Stimulated activated CD8-positive, alpha-beta memory T cell treated with anti-CD3 and anti-CD28 coated beads, Interleukin-7, amount 100 ng/mL, for 1 hour (primary cell): ENCODE data around the gene DYDC1.
A peak's percentile ranks its signal among the peaks of the same experiment; 100 is the strongest.
"Not testable (repeated sequence)": the region's sequence is repeated elsewhere in the genome, so short reads cannot be mapped to it uniquely, and the experiment has no call there.

ENCODE experiments used
- DNase-seq, 2 donors: peaks; one replicate each; pipeline ENCODE4 v3.0.0-alpha.2; 2020; ENCODE audit warnings: low read depth in 2 of 2

The DYDC1 gene

GRCh38 chr10:80356563-80356988, at the start of gene DYDC1, which contains the start of gene DYDC2:
Gene DYDC1 (minus strand): TSS chr10:80356755. CDS start chr10:80352601, 4,154 bp downstream.
Gene DYDC2 (plus strand): TSS chr10:80356781. CDS start chr10:80362444, 5,663 bp downstream.
- peak in 1 of 2 donors; percentile 6 for DNase-seq

DNA sequence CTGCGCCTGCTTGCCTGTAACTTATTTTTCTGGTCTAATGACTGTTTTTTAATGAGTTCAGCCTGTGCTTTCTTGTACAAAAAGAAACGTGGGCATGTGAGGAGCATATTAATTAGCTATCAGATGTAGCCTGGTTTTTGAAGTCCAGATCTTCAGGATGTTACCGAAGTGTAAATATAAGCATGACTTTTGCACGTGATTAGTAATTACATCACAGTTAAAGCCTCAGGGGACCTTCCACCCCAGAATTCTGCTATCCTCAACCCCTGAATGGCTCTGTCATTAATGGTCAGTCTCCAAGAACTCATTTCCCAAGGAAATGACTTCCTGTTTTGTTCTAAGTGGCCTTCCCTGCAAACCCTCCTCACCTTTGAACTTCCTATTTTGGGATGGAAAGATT, 49.6 kb upstream of the DYDC1 start:
- DNase-seq = no peak

DNA sequence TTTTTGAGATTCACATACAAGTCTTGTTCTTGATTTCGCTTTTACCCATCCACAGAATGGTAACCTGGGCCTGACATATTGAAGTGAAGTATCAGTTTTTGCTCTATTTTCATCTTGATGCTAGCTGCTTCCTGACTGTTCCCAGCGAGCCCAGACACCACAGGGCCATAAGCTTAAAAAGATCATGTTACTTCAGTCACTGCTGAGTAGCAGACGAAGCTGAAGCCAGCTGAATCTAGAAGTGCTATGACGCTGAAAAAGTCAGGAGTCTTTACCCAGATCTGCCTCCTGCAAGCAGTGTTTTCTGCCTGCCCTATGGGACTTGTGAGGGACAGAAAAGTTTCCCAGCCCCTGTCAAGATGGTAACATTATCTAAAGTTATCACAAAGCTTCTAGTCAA, 49.1 kb upstream of the DYDC1 start:
- DNase-seq = no peak

GRCh38 chr10:80405035-80405434, 48.5 kb upstream of the DYDC1 start:
- DNase-seq = no peak

DNA sequence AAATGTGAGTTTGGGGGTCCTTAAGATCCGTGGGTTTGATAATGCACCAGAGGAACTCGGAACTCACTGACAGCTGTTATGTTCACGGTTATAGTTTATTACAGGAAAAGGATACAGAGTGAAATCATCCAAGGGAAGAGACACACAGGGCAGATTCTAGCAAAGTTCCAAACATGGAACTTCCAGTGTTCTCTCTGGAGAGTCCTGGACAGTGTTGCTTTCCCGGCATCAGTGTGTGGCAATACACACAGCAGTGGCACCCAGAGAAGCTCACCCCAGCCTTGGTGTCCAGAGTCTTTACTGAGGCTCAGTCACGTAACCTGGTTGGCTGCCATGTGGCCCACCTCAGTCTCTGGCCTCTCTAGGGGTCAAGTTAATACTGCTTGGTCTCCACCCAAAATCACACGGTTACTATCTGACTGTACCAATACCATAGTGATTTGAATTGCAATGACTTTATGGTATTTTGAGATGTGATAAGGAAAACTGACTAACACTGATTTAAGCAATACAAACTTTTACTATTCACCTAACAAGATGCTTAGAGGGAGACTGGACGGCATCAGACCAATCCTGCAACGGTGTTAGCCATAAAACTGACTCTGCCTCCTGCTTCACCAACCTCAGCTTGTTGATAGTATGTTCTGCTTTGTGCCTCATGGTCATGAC, 43.7 kb upstream of the DYDC1 start:
- no peak for DNase-seq

DNA sequence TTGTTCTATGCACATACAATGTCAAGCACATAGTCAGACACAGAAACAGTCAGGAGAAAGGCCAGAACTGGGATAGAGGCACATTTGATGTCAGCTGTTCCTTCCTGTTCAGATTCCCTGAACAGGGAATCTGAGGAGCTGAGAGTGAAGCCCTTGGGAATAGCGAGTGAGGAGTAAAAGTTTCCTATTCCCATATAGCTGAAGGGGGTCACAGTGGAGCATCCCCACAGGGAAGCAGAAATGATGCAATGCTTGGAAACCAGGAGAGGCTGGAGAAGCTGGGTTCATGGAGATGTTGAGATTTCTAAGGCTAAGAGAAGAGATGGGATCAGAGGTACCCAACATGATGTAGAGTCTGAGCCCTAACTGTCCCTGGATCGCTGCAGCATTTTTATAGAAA, 40.5 kb upstream of the DYDC1 start:
- DNase-seq = no peak

GRCh38 chr10:80394358-80394916, 37.9 kb upstream of the DYDC1 start:
- DNase-seq = no peak

GRCh38 chr10:80392250-80392649, 35.7 kb upstream of the DYDC1 start:
- DNase-seq = no peak

- no peak for DNase-seq
Measured at GRCh38 chr10:80390740-80391139, 34.2 kb upstream of the DYDC1 start.

GRCh38 chr10:80382989-80383388, 26.4 kb upstream of the DYDC1 start:
- peak; percentile 6 to 12 for DNase-seq

- DNase-seq = no peak
Measured at GRCh38 chr10:80380185-80380584, 23.6 kb upstream of the DYDC1 start.

GRCh38 chr10:80379701-80380100, 23.1 kb upstream of the DYDC1 start:
- no peak for DNase-seq

- no peak for DNase-seq
Measured at GRCh38 chr10:80373502-80373901, 16.9 kb upstream of the DYDC1 start.

- DNase-seq = no peak
Measured at GRCh38 chr10:80372675-80373074, 16.1 kb upstream of the DYDC1 start.

- no peak for DNase-seq
Measured at GRCh38 chr10:80371467-80371866, 14.9 kb upstream of the DYDC1 start.

DNA sequence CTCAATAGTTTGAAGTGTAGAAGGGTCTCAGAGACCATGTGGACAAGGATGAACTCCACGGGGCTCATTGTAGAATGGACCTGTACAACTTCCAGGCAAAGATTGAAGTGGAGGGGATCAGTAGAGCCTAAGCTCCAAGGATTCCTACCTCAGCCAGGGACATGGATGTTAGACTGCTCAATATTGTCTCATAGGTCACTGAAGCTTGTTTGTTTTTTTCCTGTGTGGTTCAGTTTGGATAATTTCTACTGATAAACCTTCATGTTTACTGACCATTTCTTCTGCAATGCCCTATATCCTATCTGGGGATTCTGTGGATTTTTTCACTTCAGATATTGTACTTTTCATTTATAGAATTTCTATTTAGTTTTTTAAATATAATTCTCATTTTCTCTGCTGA, 9.0 kb upstream of the DYDC1 start:
- DNase-seq = no peak

- DNase-seq = no peak
Measured at GRCh38 chr10:80359644-80360043, 3.1 kb upstream of the DYDC1 start.

DNA sequence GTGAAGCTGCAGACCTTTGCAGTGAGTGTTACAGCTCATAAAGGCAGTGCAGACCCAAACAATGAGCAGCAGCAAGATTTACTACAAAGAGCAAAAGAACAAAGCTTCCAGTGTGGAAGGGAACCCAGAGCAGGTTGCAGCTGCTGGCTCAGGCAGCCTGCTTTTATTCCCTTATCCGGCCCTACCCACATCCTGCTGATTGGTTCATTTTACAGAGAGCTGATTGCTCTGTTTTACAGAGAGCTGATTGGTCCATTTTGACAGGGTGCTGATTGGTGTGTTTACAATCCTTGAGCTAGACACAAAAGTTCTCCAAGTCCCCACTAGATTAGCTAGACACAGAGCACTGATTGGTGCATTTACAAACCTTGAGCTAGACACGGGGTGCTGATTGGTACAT, 2.4 kb upstream of the DYDC1 start:
- DNase-seq = not testable (repeated sequence)

DNA sequence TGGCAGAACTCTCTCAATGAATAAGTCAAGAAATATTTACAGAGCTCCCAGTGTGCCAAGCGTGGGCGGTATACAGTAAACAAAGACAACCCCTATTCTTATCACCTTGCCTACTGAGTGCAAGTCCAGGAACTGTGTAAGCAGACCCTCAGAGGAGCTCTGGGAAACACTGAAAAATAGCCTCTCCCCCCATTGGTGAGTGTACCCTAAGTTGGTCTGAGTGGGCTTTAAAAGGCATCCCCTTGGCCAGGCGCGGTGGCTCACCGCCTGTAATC, 1.2 kb upstream of the DYDC1 start:
- no peak for DNase-seq

DNA sequence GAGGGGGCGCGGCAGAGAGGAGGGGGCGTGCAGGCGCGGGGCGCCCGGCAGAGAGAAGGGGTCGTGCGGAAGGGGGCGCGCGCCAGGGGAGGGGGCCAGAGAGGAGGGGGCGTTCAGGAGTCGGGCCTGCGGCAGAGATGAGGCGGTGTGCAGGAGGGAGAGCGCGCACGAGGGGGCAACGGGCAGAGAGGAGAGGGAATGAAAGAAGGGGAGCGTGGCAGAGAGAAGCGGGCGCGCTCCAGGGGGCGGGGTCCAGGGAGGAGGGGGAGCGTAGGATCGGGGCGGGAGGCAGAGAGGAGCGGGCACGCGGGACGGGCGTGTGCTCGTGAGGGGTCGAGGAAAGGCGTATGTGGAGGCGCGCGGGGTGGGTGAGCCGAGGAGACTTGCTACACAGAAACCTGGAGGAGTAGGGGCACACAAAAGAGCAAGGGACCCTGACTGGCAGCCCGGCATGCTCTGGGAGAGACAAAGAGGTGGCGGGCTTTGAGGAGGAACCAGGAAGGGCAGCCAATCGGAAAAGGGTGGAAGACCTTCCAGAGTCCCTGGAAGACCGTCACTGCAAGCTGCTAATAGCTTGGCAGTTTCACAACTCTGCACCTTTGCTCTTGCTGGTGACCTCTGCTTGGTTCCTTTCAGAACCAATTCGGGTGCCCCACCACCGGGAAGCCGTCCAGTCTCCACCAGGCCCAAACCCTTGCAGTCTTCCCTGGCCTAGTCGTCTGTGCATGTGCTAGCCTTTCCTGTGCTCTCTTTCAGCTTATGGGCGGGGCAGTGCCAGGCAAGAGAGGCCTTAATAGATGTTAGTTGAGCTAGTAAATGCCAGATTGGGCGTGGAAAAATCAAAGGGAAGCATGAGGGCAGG, 665 bp upstream of the DYDC1 start:
- no peak for DNase-seq

- DNase-seq = no peak
Measured at GRCh38 chr10:80351220-80351619, 5.3 kb downstream of the DYDC1 start.

- DNase-seq = no peak
Measured at GRCh38 chr10:80350251-80350650, 6.3 kb downstream of the DYDC1 start.

DNA sequence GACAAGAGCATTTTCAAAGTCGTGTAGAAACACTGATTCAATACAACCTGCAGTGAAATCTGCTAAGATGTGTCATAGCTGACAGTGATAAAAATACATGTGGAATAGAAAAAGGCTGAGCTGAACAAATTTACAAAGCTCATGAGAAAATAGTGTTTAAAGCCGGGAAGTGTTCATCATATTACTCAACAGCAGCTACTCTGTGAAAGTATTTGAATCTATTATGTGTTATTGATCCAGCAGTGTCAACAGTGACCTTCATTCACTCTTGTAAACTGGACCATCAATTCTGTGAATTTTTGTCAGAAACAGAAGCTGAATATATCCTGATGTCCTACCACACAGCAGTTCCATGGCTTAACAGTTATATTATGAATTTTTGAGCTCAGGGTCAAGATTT, 11.6 kb downstream of the DYDC1 start:
- no peak for DNase-seq
